Astrocyte (in vitro differentiated cells and primary cell): ENCODE measurements around the gene AKR1B1. TPM values are rescaled to one million over a fixed set of nuclear protein-coding genes. Genes with fewer than 3 reads are reported as not detected.
A peak's percentile ranks its signal among the peaks of the same experiment; 100 is the strongest.

Experiments used
- DNase-seq: peaks from one replicate; pipeline ENCODE4 v3.0.0-alpha.2; 2010; ENCODE audit warnings: low read depth
- FAIRE-seq: peaks from 2 replicates; lab custom pipeline; 2011; peaks lifted over from hg19 to GRCh38; lab: Jason Lieb, UNC
- H2AFZ ChIP-seq: 2 replicates; pipeline ENCODE4 v1.6.0; 2012; ENCODE audit warnings: low read depth, low read length, inconsistent platforms
- H3K27ac ChIP-seq: 2 replicates; pipeline ENCODE4 v1.5.1; 2011; ENCODE audit warnings: low read depth, low read length, inconsistent platforms
- H3K27me3 ChIP-seq: 2 replicates; pipeline ENCODE4 v1.6.0; 2011; ENCODE audit warnings: low read length, inconsistent platforms; ENCODE audit not compliant: insufficient read depth
- H3K36me3 ChIP-seq: 2 replicates; pipeline ENCODE4 v1.5.1; 2011; ENCODE audit warnings: low read length, inconsistent platforms; ENCODE audit not compliant: insufficient read depth
- H3K4me1 ChIP-seq: 2 replicates; pipeline ENCODE4 v1.5.1; 2011; ENCODE audit warnings: low read length, inconsistent platforms; ENCODE audit not compliant: insufficient read depth
- H3K4me2 ChIP-seq: 2 replicates; pipeline ENCODE4 v1.6.0; 2012; ENCODE audit warnings: low read length, inconsistent platforms
- H3K4me3 ChIP-seq: 2 replicates; pipeline ENCODE4 v1.5.1; 2011; ENCODE audit warnings: low read depth, mild to moderate bottlenecking, low read length, inconsistent platforms; ENCODE audit not compliant: insufficient read depth
- H3K79me2 ChIP-seq: 2 replicates; pipeline ENCODE4 v1.6.0; 2012; ENCODE audit warnings: mild to moderate bottlenecking, low read length, inconsistent platforms; ENCODE audit not compliant: insufficient read depth
- H3K9ac ChIP-seq: 2 replicates; pipeline ENCODE4 v1.6.0; 2012; ENCODE audit warnings: mild to moderate bottlenecking, low read length, inconsistent platforms
- H3K9me3 ChIP-seq: 2 replicates; pipeline ENCODE4 v1.5.1; 2012; ENCODE audit warnings: low read depth, mild to moderate bottlenecking, low read length, inconsistent platforms; ENCODE audit not compliant: insufficient read depth
- H4K20me1 ChIP-seq: 2 replicates; pipeline ENCODE4 v1.6.0; 2012; ENCODE audit warnings: low read length, inconsistent platforms; ENCODE audit not compliant: insufficient read depth
- H3K27ac Mint-ChIP-seq: one replicate; pipeline ENCODE4 v1.8.0; 2021; ENCODE audit warnings: mild to moderate bottlenecking, mixed read lengths; ENCODE audit not compliant: unreplicated experiment
- H3K27me3 Mint-ChIP-seq: one replicate; pipeline ENCODE4 v1.8.0; 2021; ENCODE audit warnings: low read depth, mixed read lengths; ENCODE audit not compliant: unreplicated experiment
- H3K36me3 Mint-ChIP-seq: one replicate; pipeline ENCODE4 v1.8.0; 2021; ENCODE audit warnings: low read depth, mixed read lengths; ENCODE audit not compliant: unreplicated experiment
- H3K4me1 Mint-ChIP-seq: one replicate; pipeline ENCODE4 v1.8.0; 2021; ENCODE audit warnings: low read depth, mixed read lengths; ENCODE audit not compliant: unreplicated experiment
- H3K4me3 Mint-ChIP-seq: one replicate; pipeline ENCODE4 v1.8.0; 2021; ENCODE audit warnings: mild to moderate bottlenecking, moderate library complexity, mixed read lengths; ENCODE audit not compliant: unreplicated experiment
- H3K9me3 Mint-ChIP-seq: one replicate; pipeline ENCODE4 v1.8.0; 2021; ENCODE audit warnings: mild to moderate bottlenecking, mixed read lengths; ENCODE audit not compliant: unreplicated experiment
- EZH2 ChIP-seq: IDR thresholded peaks from 2 replicates; pipeline ENCODE4 v1.6.1; 2012; ENCODE audit warnings: mild to moderate bottlenecking, low read length, inconsistent platforms; ENCODE audit not compliant: insufficient read depth
- total RNA-seq: library from RNA; stranded (reverse); gene quantifications from 2 replicates; pipeline ENCODE4 v1.2.1, GENCODE V29; 2021
- TF ChIP-seq, protein P1 (sequence below): IDR thresholded peaks from 2 replicates; pipeline ENCODE4 v1.5.1; 2011; ENCODE audit warnings: low read depth, mild to moderate bottlenecking, inconsistent platforms, low read length, moderate library complexity; ENCODE audit not compliant: insufficient read depth

AKR1B1 gene
- total RNA-seq, 1 donor from 2014 or later: 114 TPM

DNA sequence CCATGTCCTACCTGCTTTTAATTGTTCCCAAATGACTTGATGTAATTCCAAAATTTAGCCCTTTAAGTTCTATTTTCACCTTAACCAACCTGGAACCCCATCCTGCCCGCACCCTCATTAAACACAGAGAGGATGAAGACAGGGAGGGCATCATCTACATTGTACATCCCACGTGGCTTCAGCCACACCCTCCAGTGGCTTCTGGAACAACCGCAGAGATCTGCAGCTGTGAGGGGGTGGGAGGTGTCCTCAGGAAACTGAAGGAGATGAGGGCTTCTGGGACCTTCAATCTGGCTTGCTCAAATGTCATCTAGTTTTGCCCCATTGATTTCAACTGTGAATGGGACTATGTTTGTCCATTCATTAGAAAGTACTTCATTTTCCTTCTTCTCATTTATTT, 39.0 kb downstream of the AKR1B1 start:
- no peaks in the 10 kb centered on the region for H3K4me1 Mint-ChIP-seq
- no peaks in the 10 kb centered on the region for H3K9me3 ChIP-seq
- no peak overlapping the region for H3K9ac ChIP-seq
- FAIRE-seq (no peak), DNase-seq (no peak)
- peaks cover 5% of the 10 kb centered on the region for H3K9me3 Mint-ChIP-seq
- no peak overlapping the region for H3K4me3 Mint-ChIP-seq
- H3K27me3 ChIP-seq: no peaks in the 10 kb centered on the region
- no peaks in the 10 kb centered on the region for H3K4me1 ChIP-seq
- no peaks in the 10 kb centered on the region for H3K36me3 ChIP-seq
- H3K27me3 Mint-ChIP-seq: peaks cover 24% of the 10 kb centered on the region
- H4K20me1 ChIP-seq: no peaks in the 10 kb centered on the region
- H3K27ac ChIP-seq: no peak overlapping the region
- no peaks in the 10 kb centered on the region for H3K36me3 Mint-ChIP-seq
- peak overlapping the region; percentile 75 for H3K4me2 ChIP-seq
- no peak overlapping the region for H2AFZ ChIP-seq
- TF ChIP-seq, protein P1, sequence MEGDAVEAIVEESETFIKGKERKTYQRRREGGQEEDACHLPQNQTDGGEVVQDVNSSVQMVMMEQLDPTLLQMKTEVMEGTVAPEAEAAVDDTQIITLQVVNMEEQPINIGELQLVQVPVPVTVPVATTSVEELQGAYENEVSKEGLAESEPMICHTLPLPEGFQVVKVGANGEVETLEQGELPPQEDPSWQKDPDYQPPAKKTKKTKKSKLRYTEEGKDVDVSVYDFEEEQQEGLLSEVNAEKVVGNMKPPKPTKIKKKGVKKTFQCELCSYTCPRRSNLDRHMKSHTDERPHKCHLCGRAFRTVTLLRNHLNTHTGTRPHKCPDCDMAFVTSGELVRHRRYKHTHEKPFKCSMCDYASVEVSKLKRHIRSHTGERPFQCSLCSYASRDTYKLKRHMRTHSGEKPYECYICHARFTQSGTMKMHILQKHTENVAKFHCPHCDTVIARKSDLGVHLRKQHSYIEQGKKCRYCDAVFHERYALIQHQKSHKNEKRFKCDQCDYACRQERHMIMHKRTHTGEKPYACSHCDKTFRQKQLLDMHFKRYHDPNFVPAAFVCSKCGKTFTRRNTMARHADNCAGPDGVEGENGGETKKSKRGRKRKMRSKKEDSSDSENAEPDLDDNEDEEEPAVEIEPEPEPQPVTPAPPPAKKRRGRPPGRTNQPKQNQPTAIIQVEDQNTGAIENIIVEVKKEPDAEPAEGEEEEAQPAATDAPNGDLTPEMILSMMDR: no peak
- TF ChIP-seq EZH2: no peak
- H3K79me2 ChIP-seq: no peaks in the 10 kb centered on the region
- H3K4me3 ChIP-seq: no peak overlapping the region
- no peak overlapping the region for H3K27ac Mint-ChIP-seq

DNA sequence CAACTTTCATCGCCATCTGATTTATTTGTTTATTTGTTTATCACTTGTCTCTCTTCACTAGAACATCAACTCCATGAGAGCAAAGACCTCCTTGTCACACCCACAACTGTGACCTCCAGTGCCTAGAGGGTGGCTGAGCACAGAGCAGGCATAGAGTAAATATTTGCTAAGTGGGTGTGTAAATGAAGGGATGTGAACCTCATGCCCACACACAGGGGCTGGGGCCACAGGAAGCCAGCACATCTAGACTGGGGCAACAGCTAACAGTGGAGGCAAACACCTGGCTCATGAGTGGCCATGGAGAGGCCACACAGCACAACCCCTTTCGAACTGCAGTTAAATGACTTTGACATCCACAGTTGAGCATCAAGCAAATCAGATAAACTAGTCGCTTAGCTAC, 39.8 kb downstream of the AKR1B1 start:
- H3K79me2 ChIP-seq: no peaks in the 10 kb centered on the region
- Mint-ChIP-seq H3K9me3 (peaks cover 5% of the 10 kb centered on the region), H3K27ac (no peak overlapping the region), H3K27me3 (peaks cover 25% of the 10 kb centered on the region), H3K4me1 (no peaks in the 10 kb centered on the region), H3K4me3 (no peak overlapping the region), H3K36me3 (peaks cover 4% of the 10 kb centered on the region)
- no peak overlapping the region for H3K9ac ChIP-seq
- no peaks in the 10 kb centered on the region for H3K36me3 ChIP-seq
- no peaks in the 10 kb centered on the region for H3K4me1 ChIP-seq
- no peaks in the 10 kb centered on the region for H3K9me3 ChIP-seq
- no peak overlapping the region for H3K4me3 ChIP-seq
- no peaks in the 10 kb centered on the region for H4K20me1 ChIP-seq
- H3K27ac ChIP-seq: no peak overlapping the region
- TF ChIP-seq, protein P1: no peak
- TF ChIP-seq EZH2: no peak
- H2AFZ ChIP-seq: no peak overlapping the region
- DNase-seq (no peak), FAIRE-seq (no peak)
- H3K27me3 ChIP-seq: peaks cover 4% of the 10 kb centered on the region
- no peak overlapping the region for H3K4me2 ChIP-seq

DNA sequence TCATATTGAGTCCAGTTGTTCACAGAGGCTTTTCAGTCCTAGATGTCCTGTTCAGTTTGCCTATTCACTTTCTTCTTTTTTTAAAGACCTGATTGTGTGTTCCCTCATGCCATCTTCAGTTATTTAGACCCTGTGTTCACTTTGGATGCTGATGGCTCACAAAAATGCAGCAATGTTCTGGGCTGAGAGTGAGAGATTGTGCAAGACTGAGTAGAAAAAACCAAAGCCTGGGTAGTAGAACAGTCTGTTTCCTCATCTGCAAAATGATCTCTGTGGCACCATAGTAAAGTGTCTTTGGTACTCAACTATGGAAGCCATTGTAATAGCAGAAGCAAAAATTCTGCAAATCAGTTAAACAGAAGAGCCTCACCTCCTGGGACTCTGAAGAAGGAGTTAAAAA, 43.2 kb downstream of the AKR1B1 start:
- no peaks in the 10 kb centered on the region for H3K9me3 ChIP-seq
- H3K27ac ChIP-seq: no peak overlapping the region
- H3K79me2 ChIP-seq: no peaks in the 10 kb centered on the region
- H3K4me1 Mint-ChIP-seq: no peaks in the 10 kb centered on the region
- peaks cover 7% of the 10 kb centered on the region for H3K27me3 ChIP-seq
- peaks cover 9% of the 10 kb centered on the region for H3K36me3 Mint-ChIP-seq
- no peak overlapping the region for H3K4me3 ChIP-seq
- TF ChIP-seq, protein P1: no peak
- TF ChIP-seq EZH2: no peak
- no peak for DNase-seq
- H2AFZ ChIP-seq: no peak overlapping the region
- H3K27ac Mint-ChIP-seq: no peak overlapping the region
- H3K4me2 ChIP-seq: no peak overlapping the region
- no peak overlapping the region for H3K9ac ChIP-seq
- no peaks in the 10 kb centered on the region for H4K20me1 ChIP-seq
- FAIRE-seq: no peak
- H3K36me3 ChIP-seq: no peaks in the 10 kb centered on the region
- H3K4me3 Mint-ChIP-seq: no peak overlapping the region
- H3K9me3 Mint-ChIP-seq: peaks cover 2% of the 10 kb centered on the region
- H3K4me1 ChIP-seq: no peaks in the 10 kb centered on the region
- peaks cover 32% of the 10 kb centered on the region for H3K27me3 Mint-ChIP-seq
